ENCODE results near the gene SNAP25.
A peak's percentile ranks its signal among the peaks of the same experiment; 100 is the strongest.

The SNAP25 gene

DNA sequence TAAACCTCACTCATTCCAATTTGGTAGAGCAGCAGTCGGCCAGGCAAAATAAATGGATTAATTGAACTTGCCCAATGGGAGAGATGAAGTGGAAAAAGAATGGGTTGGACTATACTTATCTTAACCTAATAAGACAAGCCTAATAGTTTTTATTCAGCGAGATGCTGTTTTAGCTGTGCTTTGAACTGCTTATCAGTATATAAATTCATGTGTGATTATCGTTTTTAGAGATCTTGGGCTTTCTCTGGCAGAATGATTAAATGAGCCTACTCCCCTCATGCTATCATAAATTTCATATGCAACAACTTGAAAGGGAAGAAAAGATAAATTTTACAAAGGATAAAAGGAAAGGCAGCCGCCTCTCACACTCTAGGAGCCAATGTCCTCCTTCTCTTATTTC is 59.8 kb downstream of the SNAP25 start:
- Histone ChIP-seq H3K27me3 (ENCODE audit: insufficient read depth, poor library complexity, severe bottlenecking) (no peaks in the 10 kb centered on the region), H3K4me3 (ENCODE audit: severe bottlenecking) (no peak overlapping the region), H3K27ac (ENCODE audit: poor library complexity, severe bottlenecking) (no peak overlapping the region), H3K9me3 (ENCODE audit: severe bottlenecking) (no peaks in the 10 kb centered on the region), H3K4me1 (ENCODE audit: insufficient read depth, poor library complexity, severe bottlenecking) (no peaks in the 10 kb centered on the region), H3K36me3 (ENCODE audit: low read depth) (no peaks in the 10 kb centered on the region)
- no peak for DNase-seq (ENCODE audit: low spot score)
- TF ChIP-seq CTCF (IDR thresholded peaks at IDR 0.05; ENCODE audit: poor library complexity, severe bottlenecking): no peak
- ATAC-seq (ENCODE audit: low read depth): no peak

DNA sequence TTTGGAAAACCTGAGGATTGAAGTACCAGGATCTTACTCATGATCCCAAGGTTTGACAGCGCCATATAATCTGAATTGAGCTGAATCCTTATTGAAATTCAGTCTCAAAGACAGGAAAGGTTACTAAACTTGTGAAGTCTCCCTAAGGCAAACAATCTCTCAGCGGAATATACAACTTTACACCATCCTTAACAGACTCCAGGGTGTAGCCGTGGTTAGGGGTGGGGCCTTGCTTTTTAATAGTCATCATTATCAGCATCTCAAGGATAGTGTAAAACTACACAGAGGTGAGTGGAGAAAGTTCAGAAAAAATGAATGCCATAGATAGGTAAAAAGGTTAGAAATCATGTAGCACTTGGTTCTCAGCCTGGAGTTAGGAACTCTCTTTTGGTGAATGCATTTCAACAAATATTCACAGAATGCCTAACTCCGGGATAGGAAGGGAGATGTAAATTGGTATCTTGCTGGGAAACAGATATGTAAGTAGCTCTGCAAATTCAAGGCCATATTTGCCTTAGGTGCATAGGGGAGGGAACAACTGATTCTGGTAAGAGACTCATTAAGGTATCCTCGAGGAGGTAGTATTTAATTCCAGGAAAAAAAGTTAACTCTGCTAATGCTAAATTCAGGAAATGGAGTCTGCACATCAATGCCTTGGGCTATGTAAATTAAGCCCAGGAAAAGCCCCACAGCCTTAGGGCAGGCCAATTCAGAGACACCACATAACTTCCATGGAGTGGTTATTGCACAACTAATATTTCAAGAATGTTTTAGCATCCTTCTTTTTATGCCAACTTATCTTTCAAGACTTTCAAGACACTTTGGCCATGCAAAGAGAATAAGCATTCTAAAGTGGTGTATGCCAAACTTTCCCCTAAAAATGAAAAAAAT is 61.6 kb downstream of the SNAP25 start:
- no peaks in the 10 kb centered on the region for H3K9me3 ChIP-seq (ENCODE audit: severe bottlenecking)
- no peak overlapping the region for H3K4me3 ChIP-seq (ENCODE audit: severe bottlenecking)
- no peaks in the 10 kb centered on the region for H3K27me3 ChIP-seq (ENCODE audit: insufficient read depth, poor library complexity, severe bottlenecking)
- TF ChIP-seq CTCF (IDR thresholded peaks at IDR 0.05; ENCODE audit: poor library complexity, severe bottlenecking): no peak
- ATAC-seq (ENCODE audit: low read depth) (no peak), DNase-seq (ENCODE audit: low spot score) (no peak)
- no peaks in the 10 kb centered on the region for H3K4me1 ChIP-seq (ENCODE audit: insufficient read depth, poor library complexity, severe bottlenecking)
- H3K36me3 ChIP-seq (ENCODE audit: low read depth): no peaks in the 10 kb centered on the region
- H3K27ac ChIP-seq (ENCODE audit: poor library complexity, severe bottlenecking): no peak overlapping the region

- H3K4me3 ChIP-seq (ENCODE audit: severe bottlenecking): no peak overlapping the region
- no peaks in the 10 kb centered on the region for H3K4me1 ChIP-seq (ENCODE audit: insufficient read depth, poor library complexity, severe bottlenecking)
- no peaks in the 10 kb centered on the region for H3K9me3 ChIP-seq (ENCODE audit: severe bottlenecking)
- no peak overlapping the region for H3K27ac ChIP-seq (ENCODE audit: poor library complexity, severe bottlenecking)
- H3K36me3 ChIP-seq (ENCODE audit: low read depth): no peaks in the 10 kb centered on the region
- DNase-seq (ENCODE audit: low spot score): no peak
- no peaks in the 10 kb centered on the region for H3K27me3 ChIP-seq (ENCODE audit: insufficient read depth, poor library complexity, severe bottlenecking)
- no peak for TF ChIP-seq CTCF (IDR thresholded peaks at IDR 0.05; ENCODE audit: poor library complexity, severe bottlenecking)
- ATAC-seq (ENCODE audit: low read depth): no peak
Observed at GRCh38 chr20:10281911-10282310, 63.3 kb downstream of the SNAP25 start.

DNA sequence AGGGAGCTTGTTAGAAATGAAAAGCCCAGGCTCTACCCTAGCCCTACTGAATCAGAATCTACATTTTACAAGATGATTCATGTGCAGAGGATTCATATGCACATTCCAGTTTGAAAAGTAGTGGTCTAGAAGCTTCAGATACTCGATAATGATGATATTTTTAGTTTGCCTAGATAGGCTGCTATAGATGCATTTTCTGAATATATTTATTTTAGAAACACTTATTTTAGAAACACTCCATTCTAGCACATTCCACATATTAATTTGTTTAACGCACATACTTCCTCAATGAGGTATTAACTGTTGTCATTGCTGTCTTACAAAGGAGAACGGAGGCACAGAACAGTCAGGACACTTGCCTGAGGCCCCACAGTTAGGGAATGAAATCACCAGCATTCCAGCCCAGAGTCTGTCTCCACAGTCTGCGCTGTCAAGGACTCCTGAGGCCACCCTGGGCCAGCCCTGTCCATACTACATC is 64.4 kb downstream of the SNAP25 start:
- Histone ChIP-seq H3K36me3 (ENCODE audit: low read depth) (no peaks in the 10 kb centered on the region), H3K27me3 (ENCODE audit: insufficient read depth, poor library complexity, severe bottlenecking) (no peaks in the 10 kb centered on the region), H3K9me3 (ENCODE audit: severe bottlenecking) (no peaks in the 10 kb centered on the region), H3K4me1 (ENCODE audit: insufficient read depth, poor library complexity, severe bottlenecking) (no peaks in the 10 kb centered on the region), H3K4me3 (ENCODE audit: severe bottlenecking) (no peak overlapping the region), H3K27ac (ENCODE audit: poor library complexity, severe bottlenecking) (no peak overlapping the region)
- ATAC-seq (ENCODE audit: low read depth) (peak; percentile 65; the same call in 2 of the 3 replicates), DNase-seq (ENCODE audit: low spot score) (no peak)
- TF ChIP-seq CTCF (IDR thresholded peaks at IDR 0.05; ENCODE audit: poor library complexity, severe bottlenecking): no peak

GRCh38 chr20:10286356-10286755 is 67.7 kb downstream of the SNAP25 start:
- ATAC-seq (ENCODE audit: low read depth): no peak
- Histone ChIP-seq H3K4me1 (ENCODE audit: insufficient read depth, poor library complexity, severe bottlenecking) (no peaks in the 10 kb centered on the region), H3K9me3 (ENCODE audit: severe bottlenecking) (no peaks in the 10 kb centered on the region), H3K4me3 (ENCODE audit: severe bottlenecking) (no peak overlapping the region), H3K36me3 (ENCODE audit: low read depth) (no peaks in the 10 kb centered on the region), H3K27ac (ENCODE audit: poor library complexity, severe bottlenecking) (no peak overlapping the region), H3K27me3 (ENCODE audit: insufficient read depth, poor library complexity, severe bottlenecking) (no peaks in the 10 kb centered on the region)
- TF ChIP-seq CTCF (IDR thresholded peaks at IDR 0.05; ENCODE audit: poor library complexity, severe bottlenecking): no peak
- no peak for DNase-seq (ENCODE audit: low spot score)
